PC-9 (cell line): Measurements from ENCODE around the gene CLEC18C. TPM values are rescaled to one million over a fixed set of nuclear protein-coding genes. Genes with fewer than 3 reads are reported as not detected.
"Not testable (repeated sequence)": the region's sequence is repeated elsewhere in the genome, so short reads cannot be mapped to it uniquely, and the experiment has no call there.

Experiments
- BruUV-seq: library from RNA; stranded (reverse); fragments of 400-500 nt; replicated peaks from 2 replicates; lab custom pipeline; 2021; lab: Mats Ljungman, UMichigan
- CTCF ChIA-PET: fragments of 300-600 bp; sonication (Branson Sonifier 250); formaldehyde crosslinking; loops from one replicate; lab custom pipeline; 2022; ENCODE audit warnings: antibody characterized with exemption; lab: Charles Lee
- POLR2A ChIA-PET: fragments of 300-600 bp; sonication (Branson Sonifier 250); formaldehyde crosslinking; loops from one replicate; lab custom pipeline; 2022; ENCODE audit warnings: antibody characterized with exemption; ENCODE audit not compliant: unreplicated experiment; lab: Charles Lee
- DNase-seq, 2 experiments: peaks; one replicate each; pipeline versions ENCODE4 v3.0.0 to v3.0.0-alpha.2; 2015 to 2022; ENCODE audit warnings: mixed read lengths in 1 of 2
- H2AFZ ChIP-seq: fragments of 200-600 bp; sonication (generic); 2 replicates; pipeline ENCODE4 v1.8.1; 2017; ENCODE audit warnings: antibody characterized with exemption
- H3F3A ChIP-seq: fragments of 200-600 bp; sonication (generic); 2 replicates; pipeline ENCODE4 v1.8.1; 2017; ENCODE audit warnings: antibody characterized with exemption, mild to moderate bottlenecking, low read depth; ENCODE audit not compliant: insufficient read depth
- H3K27ac ChIP-seq: fragments of 200-600 bp; sonication (generic); 2 replicates; pipeline ENCODE4 v1.6.1; 2016; ENCODE audit warnings: mixed run types
- H3K27me3 ChIP-seq: fragments of 200-600 bp; sonication (generic); 2 replicates; pipeline ENCODE4 v1.6.1; 2016; ENCODE audit warnings: low read depth, mixed run types; ENCODE audit not compliant: insufficient read depth
- H3K36me3 ChIP-seq: fragments of 200-600 bp; sonication (generic); 2 replicates; pipeline ENCODE4 v1.6.1; 2016; ENCODE audit warnings: low read depth, mixed run types
- H3K4me1 ChIP-seq: fragments of 200-600 bp; sonication (generic); replicated peaks from 2 replicates; pipeline ENCODE4 v1.6.1; 2016; ENCODE audit warnings: mixed run types; ENCODE audit not compliant: insufficient read depth
- H3K4me2 ChIP-seq: fragments of 200-600 bp; sonication (generic); 2 replicates; pipeline ENCODE4 v1.6.1; 2017; ENCODE audit warnings: mixed run types
- H3K4me3 ChIP-seq: fragments of 200-600 bp; sonication (generic); 2 replicates; pipeline ENCODE4 v1.6.1; 2016; ENCODE audit warnings: mixed run types
- H3K79me2 ChIP-seq: fragments of 200-600 bp; sonication (generic); 2 replicates; pipeline ENCODE4 v1.6.1; 2017; ENCODE audit warnings: low read depth, mixed run types
- H3K9me2 ChIP-seq: fragments of 200-600 bp; sonication (generic); 2 replicates; pipeline ENCODE4 v1.8.1; 2017; ENCODE audit warnings: mild to moderate bottlenecking; ENCODE audit not compliant: insufficient read depth
- H3K9me3 ChIP-seq: fragments of 200-600 bp; sonication (generic); 2 replicates; pipeline ENCODE4 v1.8.1; 2016; ENCODE audit warnings: low read depth; ENCODE audit not compliant: insufficient read depth
- H4K20me1 ChIP-seq: fragments of 200-600 bp; sonication (generic); 2 replicates; pipeline ENCODE4 v1.8.1; 2017; ENCODE audit not compliant: insufficient read depth
- CTCF ChIP-seq: fragments of 200-600 bp; sonication (generic); conservative IDR thresholded peaks from 2 replicates; pipeline ENCODE4 v1.6.1; 2017; ENCODE audit warnings: mixed run types, antibody characterized with exemption, mild to moderate bottlenecking, moderate library complexity
- EZH2 ChIP-seq: fragments of 200-600 bp; sonication (generic); IDR thresholded peaks from 2 replicates; pipeline ENCODE4 v1.8.0; 2017; ENCODE audit warnings: antibody characterized with exemption, low read depth
- intact Hi-C: fragments of 100-400 bp; cut with micrococcal nuclease; formaldehyde crosslinking; loops from one replicate; pipeline ENCODE4 v1.10.0; 2022; ENCODE audit not compliant: unreplicated experiment
- total RNA-seq: library from RNA; stranded (reverse); gene quantifications from 2 replicates; pipeline ENCODE4 v1.2.3, GENCODE V29; 2021

Gene CLEC18C
- total RNA-seq, 1 experiment from 2014 or later = 0.59 TPM

GRCh38 chr16:70151391-70151790, 22.2 kb upstream of the CLEC18C start:
- Histone ChIP-seq H4K20me1 (no peaks in the 10 kb centered on the region), H3K4me2 (no peak overlapping the region), H3K9me2 (no peaks in the 10 kb centered on the region), H3F3A (no peaks in the 10 kb centered on the region; the same call in 1 of the 2 replicates), H3K4me1 (no peaks in the 10 kb centered on the region), H3K27ac (no peak overlapping the region), H3K4me3 (no peak overlapping the region), H3K36me3 (peaks cover 38% of the 10 kb centered on the region), H3K9me3 (no peaks in the 10 kb centered on the region), H3K79me2 (no peaks in the 10 kb centered on the region), H2AFZ (no peak overlapping the region), H3K27me3 (no peaks in the 10 kb centered on the region)
- no TSS peak for BruUV-seq
- DNase-seq = no peak
- ChIA-PET POLR2A (no interaction called here), CTCF (no interaction called here)
- TF ChIP-seq EZH2 = no peak
- TF ChIP-seq CTCF = no peak
- intact Hi-C loops = no loop called here

GRCh38 chr16:70151941-70152509, 21.6 kb upstream of the CLEC18C start:
- ChIA-PET POLR2A (no interaction called here), CTCF (no interaction called here)

DNA sequence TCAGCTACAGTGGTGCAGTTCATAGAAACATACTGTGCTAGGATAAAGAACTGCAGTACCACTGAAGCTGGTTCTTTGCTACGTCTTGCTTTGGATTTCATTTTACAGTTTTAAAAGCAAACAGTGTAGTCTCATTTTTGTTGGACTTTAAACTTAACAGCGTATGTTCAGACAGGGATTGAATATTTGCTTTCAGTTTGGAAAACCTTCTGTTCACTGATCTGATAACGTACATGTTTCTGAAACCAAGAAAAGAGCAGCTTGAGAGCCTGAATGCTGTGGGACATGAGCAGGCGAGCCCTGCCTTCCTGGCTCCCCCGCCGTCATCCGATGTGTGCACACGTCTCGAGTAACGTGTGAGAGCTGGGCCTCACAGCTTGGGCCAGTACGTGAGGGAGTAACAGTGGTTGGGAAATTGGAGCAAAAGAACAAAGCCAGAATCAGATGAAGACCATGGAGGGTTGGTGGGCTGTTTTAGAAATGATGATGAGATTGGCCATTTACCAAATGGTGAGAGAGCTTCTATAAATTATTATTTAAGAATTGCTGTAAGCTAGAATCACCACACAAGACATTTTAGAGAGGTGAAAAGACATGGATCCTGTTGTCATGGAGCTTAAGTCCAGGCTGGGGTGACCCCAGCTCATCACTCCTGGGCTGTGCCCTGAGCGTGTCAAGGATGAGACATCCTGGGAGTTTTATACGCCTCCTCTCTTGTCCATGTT, 20.8 kb upstream of the CLEC18C start:
- Histone ChIP-seq H3K27me3 (no peaks in the 10 kb centered on the region), H3K36me3 (peaks cover 42% of the 10 kb centered on the region), H3K9me2 (no peaks in the 10 kb centered on the region), H3K9me3 (no peaks in the 10 kb centered on the region), H3F3A (no peaks in the 10 kb centered on the region; the same call in 1 of the 2 replicates), H3K4me2 (no peak overlapping the region), H3K4me1 (no peaks in the 10 kb centered on the region), H2AFZ (no peak overlapping the region), H4K20me1 (no peaks in the 10 kb centered on the region), H3K4me3 (no peak overlapping the region), H3K79me2 (no peaks in the 10 kb centered on the region), H3K27ac (no peak overlapping the region)
- DNase-seq = no peak
- no TSS peak for BruUV-seq
- no peak for TF ChIP-seq EZH2
- TF ChIP-seq CTCF = no peak
- POLR2A ChIA-PET = no interaction called here
- CTCF ChIA-PET = no interaction called here
- intact Hi-C loops = no loop called here

More at GRCh38 chr16:70151941-70152509, 21.6 kb upstream of the CLEC18C start:
- Histone ChIP-seq H4K20me1 (no peaks in the 10 kb centered on the region), H3K27me3 (no peaks in the 10 kb centered on the region), H3K9me2 (no peaks in the 10 kb centered on the region), H3K4me2 (no peak overlapping the region), H3K9me3 (no peaks in the 10 kb centered on the region), H3F3A (no peaks in the 10 kb centered on the region; the same call in 1 of the 2 replicates), H3K36me3 (peaks cover 38% of the 10 kb centered on the region), H3K4me1 (no peaks in the 10 kb centered on the region), H3K79me2 (no peaks in the 10 kb centered on the region), H3K27ac (no peak overlapping the region), H3K4me3 (no peak overlapping the region), H2AFZ (no peak overlapping the region)
- intact Hi-C loops = no loop called here
- no TSS peak for BruUV-seq
- DNase-seq = peak in 1 of 2 experiments; percentile 42
- no peak for TF ChIP-seq EZH2

DNA sequence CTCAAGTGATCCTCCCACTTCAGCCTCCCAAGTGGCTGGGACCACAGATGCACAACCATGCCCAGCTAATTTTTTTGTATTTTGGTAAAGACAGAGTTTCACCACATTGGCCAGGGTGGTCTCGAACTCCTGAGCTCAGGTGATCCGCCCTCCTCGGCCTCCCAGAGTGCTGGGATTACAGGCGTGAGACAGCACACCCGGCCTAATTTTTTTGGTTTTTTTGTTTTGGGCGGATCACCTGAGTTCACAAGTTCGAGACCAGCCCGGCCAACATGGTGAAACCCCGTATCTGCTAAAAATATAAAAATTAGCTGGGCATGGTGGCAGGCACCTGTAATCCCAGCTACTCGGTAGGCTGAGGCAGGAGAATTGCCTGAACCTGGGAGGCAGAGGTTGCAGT, 18.9 kb upstream of the CLEC18C start:
- CTCF ChIA-PET = interaction anchor here (0.6 kb wide), 1 partner anchor 104 kb away, joined by 3 read pairs; no protein-coding TSS in a partner anchor
- H2AFZ ChIP-seq, H3K27ac ChIP-seq, H3K4me2 ChIP-seq, H3K9me2 ChIP-seq, POLR2A ChIA-PET, H3K9me3 ChIP-seq, DNase-seq, H3K27me3 ChIP-seq, H3F3A ChIP-seq, H3K4me3 ChIP-seq, H3K4me1 ChIP-seq, BruUV-seq, intact Hi-C loops, H3K79me2 ChIP-seq, H4K20me1 ChIP-seq: not testable (repeated sequence)
- H3K36me3 ChIP-seq = peaks cover 49% of the 10 kb centered on the region
